Suprapubic skin (tissue), 4 donors: ENCODE measurements around the gene DNAH14.

Experiments
- POLR2A ChIP-seq, 2 donors: fragments of 450-650 bp; IDR thresholded peaks; one replicate each; pipeline ENCODE4 v1.6.1; 2017; ENCODE audit warnings: antibody characterized with exemption in 2 of 2, mild to moderate bottlenecking in 2 of 2, moderate library complexity in 2 of 2
- POLR2AphosphoS5 ChIP-seq, 3 donors: sonication (generic); formaldehyde crosslinking; IDR thresholded peaks; one replicate each; pipeline ENCODE4 v1.6.1; 2017; ENCODE audit warnings: antibody characterized with exemption in 3 of 3

DNA sequence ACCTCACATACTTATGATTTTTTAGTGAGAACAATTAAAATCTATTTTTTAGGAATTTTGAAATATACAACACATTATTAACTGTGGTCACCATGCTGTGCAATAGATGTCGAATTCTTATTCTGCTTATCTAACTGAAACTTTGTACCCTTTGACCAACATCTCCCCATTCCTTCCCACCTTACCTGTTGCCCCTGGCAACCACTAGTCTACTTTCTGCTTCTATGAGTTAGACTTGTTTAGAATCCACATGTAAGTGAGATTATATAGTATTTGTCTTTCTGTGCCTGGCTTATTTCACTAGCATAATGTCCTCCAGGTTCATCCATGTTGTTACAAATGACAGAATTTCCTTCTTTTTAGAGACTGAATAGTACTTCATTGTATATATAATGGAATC, 330.1 kb downstream of the DNAH14 start:
- TF ChIP-seq POLR2AphosphoS5 (IDR thresholded peaks at IDR 0.05) (no peak), POLR2A (IDR thresholded peaks at IDR 0.05) (no peak)
